HG02763 (cell line): Measurements from ENCODE around the gene CASKIN2.
"Not testable (repeated sequence)": the region's sequence is repeated elsewhere in the genome, so short reads cannot be mapped to it uniquely, and the experiment has no call there.

Experiments used
- ATAC-seq: cut with Tn5 transposase; IDR thresholded peaks from one replicate; pipeline ENCODE4 v1.9.1; 2021; ENCODE audit warnings: mild to moderate bottlenecking, moderate library complexity; ENCODE audit not compliant: unreplicated experiment

CASKIN2 gene

DNA sequence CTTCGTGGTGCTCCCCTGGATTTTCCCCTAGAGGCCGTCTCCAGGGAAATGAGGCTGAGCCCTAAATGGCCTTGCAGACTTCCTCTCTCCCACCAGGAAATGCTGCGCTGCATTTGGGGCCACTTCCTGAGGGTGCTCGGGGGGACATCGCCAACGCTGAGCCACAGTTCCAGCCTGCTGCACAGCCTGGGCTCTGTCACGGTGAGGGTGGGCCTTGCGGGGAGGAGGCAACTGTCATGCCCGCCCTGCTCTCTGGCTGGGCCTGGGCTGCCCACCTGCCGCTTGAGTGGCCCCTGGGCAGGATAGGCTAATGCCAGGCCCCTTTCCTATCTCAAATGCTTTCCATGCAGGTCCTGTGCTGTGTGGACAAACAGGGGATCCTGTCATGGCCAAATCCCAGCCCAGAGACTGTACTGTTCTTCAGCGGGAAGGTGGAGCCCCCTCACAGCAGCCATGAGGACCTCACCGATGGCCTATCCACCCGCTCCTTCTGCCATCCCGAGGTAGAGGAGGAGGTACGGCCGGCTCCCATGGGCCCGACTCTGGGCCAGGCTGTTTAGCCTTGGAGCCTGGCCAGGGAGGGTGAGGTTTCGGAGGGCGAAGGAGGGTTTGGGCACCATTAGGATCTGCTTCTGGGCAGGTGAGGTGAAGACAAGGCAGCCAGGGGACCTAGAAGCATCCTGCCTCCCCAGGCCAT lies 24.2 kb downstream of the CASKIN2 start:
- ATAC-seq = no peak

DNA sequence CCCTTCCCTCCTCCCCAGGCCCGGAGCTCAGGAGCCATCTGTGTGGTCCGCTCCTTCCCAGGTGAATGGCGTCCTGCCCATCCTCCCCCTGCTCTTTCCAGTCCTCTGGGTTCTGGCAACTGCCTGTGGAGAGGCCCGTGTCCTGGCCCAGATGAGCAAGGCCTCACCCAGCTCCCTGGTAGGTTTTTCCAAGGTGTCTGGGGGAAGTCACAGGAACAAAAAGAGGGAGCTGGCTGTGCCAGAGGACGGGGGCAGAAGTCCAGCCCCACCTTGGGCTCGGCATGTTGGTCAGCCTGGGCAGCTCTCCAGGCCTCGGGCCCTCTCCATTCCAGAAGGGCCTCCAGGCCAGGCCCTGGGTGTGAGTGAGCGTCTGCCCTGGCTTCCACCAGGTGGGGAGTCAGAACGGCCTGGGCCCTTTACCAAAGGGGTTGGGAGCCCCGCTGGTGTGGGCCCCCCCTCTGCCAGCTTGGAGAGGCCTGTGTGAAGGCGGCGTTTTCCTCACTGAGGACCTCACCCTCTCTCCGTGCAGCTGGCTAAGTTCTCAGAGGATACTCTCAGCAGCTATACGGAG lies 25.1 kb downstream of the CASKIN2 start:
- no peak for ATAC-seq

GRCh38 chr17:75489511-75489955 lies 25.8 kb downstream of the CASKIN2 start:
- ATAC-seq = no peak

DNA sequence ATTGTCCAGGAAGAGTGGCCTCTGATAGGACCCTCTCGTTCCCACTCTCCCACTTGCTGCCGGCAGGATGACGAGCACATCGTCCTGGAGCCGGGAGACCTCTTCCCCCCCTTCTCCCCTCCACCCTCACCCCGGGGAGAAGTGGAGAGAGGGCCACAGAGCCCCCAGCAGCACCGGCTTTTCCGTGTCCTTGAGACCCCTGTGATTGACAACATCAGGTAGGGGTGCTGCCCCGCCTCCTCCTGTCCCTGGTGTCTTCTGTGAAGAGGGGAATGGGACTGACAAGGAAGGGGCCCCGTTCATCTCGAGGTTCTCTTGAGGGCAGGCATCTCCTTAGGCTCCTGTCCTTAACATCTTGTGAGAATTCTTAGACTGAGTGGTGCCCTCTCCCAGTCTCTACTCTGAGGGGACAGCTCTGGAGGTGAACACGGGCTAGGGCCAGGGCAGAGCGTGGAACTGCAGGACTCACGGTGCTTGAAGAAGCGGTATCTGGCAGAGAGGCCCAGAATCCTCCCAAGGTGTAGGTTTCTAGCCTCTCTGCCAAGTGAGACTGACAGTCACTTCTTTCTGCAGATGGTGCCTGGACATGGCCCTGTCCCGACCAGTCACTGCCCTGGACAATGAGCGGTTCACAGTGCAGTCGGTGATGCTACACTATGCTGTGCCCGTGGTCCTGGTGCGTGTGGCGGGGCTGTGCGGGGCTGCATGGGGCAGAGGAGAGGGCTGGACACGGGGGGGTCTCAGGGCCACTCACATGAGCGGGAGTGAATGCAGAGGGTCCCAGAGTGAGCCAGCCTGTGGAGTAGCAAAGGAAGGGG lies 26.4 kb downstream of the CASKIN2 start:
- ATAC-seq = no peak

GRCh38 chr17:75487351-75488070 lies 27.8 kb downstream of the CASKIN2 start:
- ATAC-seq = no peak

GRCh38 chr17:75486951-75487350 lies 28.4 kb downstream of the CASKIN2 start:
- ATAC-seq = no peak

DNA sequence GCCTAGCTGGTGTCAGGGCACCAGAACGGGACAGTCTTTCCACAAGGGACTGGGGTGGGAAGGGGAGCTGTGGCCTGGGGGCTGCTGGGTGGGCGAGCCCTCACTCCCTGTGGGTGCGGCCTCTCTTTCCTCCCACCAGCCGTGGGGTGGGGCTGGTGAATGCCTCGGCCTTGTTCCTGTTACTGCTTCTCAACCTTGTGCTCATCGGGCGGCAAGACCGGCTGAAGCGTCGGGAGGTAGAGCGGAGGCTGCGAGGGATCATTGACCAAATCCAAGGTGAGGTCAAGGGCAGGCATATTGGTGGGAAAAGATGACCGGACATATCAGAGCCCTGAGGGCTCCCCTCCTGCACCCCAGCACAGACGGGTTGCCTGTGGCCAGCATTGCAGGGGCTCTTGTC lies 29.2 kb downstream of the CASKIN2 start:
- no peak for ATAC-seq

- no peak for ATAC-seq
These were observed 29.6 kb downstream of the CASKIN2 start for GRCh38 chr17:75485688-75486087.

DNA sequence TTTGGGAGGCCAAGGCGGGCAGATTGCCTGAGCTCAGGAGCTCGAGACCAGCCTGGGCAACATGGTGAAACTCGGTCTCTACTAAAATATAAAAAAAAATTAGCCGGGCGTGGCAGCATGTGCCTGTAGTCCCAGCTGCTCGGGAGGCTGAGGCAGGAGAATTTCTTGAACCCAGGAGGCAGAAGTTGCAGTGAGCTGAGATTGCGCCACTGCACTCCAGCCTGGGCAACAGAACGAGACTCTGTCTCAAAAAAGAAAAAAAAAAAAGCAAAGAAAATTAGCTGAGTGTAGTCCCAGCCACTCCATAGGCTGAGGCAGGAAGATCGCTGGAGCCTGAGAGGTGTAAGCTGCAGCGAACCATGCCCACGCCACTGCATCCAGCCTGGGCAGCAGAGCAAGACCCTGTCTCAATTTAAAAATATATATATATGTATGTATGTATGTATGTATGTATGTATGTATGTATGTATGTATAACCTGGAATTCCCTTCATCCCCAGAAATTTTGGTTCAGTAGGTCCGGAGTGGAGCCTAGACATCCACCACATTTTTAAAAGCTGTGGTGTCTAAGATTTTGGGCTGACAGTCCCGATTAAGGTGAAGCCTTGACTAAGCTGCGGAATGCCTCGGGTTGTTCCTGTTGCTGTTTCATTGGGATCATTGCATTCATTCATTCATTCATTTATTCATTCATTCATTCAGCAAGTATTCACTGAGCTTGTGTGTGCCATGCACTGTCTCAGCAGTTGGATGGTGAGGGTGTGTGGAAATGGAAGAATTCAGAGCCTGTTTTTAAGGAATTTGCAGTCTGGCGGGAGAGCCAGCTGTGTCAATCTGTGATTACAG lies 33.0 kb downstream of the CASKIN2 start:
- ATAC-seq = no peak

DNA sequence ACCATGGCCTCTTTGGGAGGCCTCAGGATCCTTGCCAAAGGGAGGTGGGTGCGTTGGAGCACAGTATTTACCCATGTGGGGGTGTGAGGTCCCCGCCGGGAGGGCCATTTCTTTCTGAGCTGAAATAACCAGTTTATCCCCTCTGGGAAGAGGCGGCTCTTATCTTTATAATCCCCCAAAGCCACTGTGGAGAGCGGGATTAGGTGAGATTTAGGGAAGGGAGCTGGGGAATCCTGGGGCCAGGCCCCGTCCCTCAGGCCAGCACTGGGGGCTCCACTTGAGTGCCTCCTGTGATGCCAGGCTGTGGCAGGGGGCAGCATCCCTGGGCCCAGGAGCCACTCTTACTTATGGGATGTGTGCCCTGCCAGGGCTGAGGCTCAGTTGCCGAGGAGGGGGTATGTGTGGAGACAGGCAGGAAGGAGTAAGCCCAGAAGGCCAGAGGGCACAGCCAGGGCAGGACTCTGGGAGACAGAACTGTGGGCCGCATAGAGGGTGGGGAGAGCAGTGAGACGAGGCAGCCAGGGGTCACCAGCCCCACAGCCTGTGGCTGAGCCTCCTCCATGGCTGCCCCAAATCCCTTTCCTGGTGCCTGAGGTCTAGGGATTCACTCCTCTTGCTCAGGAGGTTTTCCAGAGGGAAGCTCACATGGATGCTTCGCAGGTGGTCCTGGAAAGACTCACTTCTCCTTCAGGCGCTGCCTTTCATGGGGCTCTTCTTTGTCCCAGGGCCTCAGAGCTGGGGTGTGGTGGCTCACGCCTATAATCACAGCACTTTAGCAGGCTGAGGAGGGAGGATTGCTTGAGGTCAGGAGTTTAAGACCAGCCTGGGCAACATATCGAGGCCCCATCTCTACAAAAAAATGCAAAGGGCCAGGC lies 33.9 kb downstream of the CASKIN2 start:
- ATAC-seq = no peak

DNA sequence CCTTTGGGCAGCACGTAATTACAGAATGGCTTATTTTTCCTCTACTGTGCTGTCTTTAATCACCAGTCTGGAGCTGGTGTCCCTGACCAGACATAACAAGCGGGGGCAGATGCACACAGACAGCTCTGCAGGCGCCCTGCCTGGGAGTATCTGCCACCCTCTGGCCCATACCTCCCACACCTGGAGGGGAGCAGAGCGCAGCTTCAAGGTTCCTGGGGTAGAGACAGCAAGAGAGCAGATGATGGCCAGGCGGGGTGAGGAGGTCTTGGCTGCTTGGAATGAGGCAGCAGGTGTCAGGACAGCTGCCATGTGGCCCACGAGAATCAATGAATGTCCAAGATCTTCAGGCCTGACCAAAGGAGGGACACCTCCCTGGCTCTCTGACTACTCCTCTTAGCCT lies 35.1 kb downstream of the CASKIN2 start:
- no peak for ATAC-seq

DNA sequence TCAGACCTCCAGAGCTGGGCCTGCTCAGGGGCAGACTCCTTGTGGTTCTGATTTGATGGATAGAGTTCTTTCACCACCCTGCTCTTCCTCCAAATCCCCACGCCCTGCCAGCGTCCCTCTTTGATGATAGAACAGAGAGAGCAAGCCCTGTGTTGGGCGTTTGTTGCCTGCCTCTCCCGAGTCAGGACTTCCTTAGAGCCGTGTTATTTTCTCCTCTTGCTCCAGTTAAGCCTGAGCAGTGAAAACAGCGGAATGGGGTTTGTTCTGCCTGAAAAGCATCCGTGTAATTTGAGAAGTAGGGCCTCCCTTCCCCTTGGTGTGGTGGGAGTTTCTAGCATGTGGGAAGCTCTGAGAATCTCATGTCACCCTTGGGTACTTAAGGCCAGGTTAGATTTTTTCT lies 36.8 kb downstream of the CASKIN2 start:
- ATAC-seq = no peak

DNA sequence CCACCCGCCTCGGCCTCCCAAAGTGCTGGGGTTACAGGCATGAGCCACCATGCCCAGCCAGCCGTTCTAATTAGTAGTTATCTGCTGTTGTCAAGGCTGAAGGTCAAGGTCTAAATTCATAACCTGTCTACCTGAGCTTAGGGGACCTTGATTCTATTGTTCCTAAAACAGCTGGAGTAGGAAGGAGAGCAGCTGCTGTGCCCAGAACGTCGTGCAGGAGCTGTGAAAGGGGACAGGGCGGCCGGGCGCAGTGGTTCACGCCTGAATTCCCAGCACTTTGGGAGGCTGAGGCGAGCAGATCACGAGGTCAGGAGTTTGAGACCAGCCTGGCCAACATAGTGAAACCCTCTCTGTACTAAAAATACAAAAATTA lies 37.9 kb downstream of the CASKIN2 start:
- ATAC-seq = not testable (repeated sequence)

GRCh38 chr17:75476752-75477489 lies 38.4 kb downstream of the CASKIN2 start:
- no peak for ATAC-seq

DNA sequence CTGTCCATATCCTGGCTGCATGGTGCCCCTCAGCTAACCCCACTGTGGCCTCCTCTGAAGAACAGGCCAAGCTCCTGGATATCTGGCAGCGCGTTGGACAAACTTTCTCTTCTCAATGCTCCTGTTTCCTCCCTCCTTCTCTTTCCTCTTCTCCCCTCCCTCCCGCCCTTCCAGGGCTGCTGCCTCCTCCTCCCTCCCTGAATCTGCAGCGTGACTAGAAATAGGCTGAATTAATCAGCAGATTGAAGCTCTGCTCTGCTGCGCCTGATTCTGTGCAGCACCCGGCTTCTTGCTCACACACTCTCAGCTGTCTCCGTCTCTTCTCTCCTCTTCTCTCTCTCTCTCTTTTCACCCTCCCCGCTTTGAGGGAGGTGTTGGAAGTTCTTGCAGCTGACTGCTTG lies 39.1 kb downstream of the CASKIN2 start:
- no peak for ATAC-seq

GRCh38 chr17:75475851-75476250 lies 39.5 kb downstream of the CASKIN2 start:
- no peak for ATAC-seq

DNA sequence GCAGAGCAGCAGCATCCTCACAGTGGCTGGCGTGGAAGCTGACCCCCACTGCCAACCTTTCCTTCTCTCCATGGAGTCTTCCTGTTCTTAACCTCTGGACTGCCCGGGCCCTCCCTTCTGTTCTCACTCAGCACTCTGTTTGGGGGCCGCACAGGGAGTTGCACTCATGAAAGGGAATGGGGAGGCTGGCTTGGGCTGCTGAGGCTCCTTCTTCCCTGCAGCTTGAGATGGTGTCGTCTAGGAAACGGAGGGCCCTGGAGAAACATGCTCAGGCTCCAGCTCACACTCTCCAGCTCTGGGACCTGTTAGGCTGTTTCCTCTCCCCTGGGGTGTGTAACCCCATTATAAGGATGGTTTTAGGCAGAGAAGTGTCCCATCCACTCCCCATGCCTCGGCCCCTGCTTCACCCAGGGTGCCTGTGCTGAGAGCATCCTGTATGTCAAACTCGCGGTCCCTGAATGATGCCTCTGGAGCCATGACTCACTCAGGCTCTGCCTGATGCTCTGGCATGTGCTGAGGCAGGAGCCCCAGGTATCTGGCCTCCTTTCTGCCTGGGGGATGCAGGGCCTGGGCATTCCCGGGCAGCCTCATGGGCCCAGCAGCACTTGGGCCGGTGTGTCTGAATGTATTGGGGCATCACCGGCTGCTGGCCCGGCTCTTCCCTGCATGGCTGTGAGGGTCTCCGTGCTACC lies 40.0 kb downstream of the CASKIN2 start:
- ATAC-seq = no peak

DNA sequence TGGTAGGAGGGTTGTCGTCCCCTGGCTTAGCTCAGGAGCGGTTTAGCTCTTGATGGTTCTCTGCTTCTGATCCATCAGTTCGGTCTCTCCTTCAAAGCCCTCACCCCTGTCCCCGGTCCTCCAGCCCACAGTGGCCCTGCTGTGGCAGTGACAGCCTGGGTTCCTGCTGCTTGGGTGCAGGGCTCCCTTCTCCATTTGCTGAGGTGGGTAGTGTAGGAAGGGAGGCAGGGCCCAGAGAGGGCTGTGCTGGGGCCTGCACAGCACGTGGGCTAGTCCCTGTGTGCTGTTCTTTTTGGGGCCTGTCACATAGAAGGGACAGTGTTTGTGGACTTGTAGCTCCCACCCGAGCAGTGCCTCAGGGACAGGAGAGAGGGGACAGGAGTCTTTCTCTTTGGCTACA lies 40.6 kb downstream of the CASKIN2 start:
- no peak for ATAC-seq
